ENCODE measurements around the gene CSF3. TPM values are rescaled to one million over a fixed set of nuclear protein-coding genes. Genes with fewer than 3 reads are reported as not detected.

Gene CSF3
- total and polyA plus RNA-seq, 2 donors (not counting 1 experiment from before 2014, with no cell fraction given), result 0.09 TPM; not detected in 1

DNA sequence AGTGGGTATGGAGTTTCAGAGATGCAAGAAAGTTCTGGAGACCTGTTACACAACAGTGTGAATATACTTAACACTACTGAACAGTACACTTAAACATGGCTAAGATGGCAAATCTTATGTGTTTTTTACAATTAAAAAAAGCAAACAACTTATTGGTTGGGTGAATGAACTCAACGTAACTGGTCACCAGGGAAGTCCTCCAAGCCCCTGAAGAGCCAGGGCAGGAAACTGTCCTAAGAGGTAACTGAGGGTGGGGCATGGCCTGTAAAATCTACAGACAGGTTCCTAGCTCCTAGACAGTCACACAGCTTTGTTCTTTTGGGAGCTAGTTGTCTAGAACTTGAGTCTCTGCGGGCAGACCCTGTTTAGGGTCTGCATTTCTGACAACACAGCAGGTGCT is 10.3 kb downstream of the CSF3 start:
- H3K4me1 ChIP-seq (ENCODE audit: control insufficient read depth in 2 of 2, insufficient read depth in 2 of 2, low read length in 2 of 2), result peaks cover 0 to 5% of the 10 kb centered on the region in 2 donors
- no peak overlapping the region for H3K27ac ChIP-seq (ENCODE audit: low read length in 2 of 2)
- TF ChIP-seq EZH2 (IDR thresholded peaks at IDR 0.05; ENCODE audit: borderline replicate concordance, insufficient read depth, low read depth, low read length, poor library complexity, severe bottlenecking), result no peak
- TF ChIP-seq, protein P1, sequence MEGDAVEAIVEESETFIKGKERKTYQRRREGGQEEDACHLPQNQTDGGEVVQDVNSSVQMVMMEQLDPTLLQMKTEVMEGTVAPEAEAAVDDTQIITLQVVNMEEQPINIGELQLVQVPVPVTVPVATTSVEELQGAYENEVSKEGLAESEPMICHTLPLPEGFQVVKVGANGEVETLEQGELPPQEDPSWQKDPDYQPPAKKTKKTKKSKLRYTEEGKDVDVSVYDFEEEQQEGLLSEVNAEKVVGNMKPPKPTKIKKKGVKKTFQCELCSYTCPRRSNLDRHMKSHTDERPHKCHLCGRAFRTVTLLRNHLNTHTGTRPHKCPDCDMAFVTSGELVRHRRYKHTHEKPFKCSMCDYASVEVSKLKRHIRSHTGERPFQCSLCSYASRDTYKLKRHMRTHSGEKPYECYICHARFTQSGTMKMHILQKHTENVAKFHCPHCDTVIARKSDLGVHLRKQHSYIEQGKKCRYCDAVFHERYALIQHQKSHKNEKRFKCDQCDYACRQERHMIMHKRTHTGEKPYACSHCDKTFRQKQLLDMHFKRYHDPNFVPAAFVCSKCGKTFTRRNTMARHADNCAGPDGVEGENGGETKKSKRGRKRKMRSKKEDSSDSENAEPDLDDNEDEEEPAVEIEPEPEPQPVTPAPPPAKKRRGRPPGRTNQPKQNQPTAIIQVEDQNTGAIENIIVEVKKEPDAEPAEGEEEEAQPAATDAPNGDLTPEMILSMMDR (IDR thresholded peaks at IDR 0.05), result no peak
- ATAC-seq (ENCODE audit: low read depth) (no peak), DNase-seq (no peak)
- 94% methylated on average over 2 of the region's 2 CpGs for WGBS (ENCODE audit: insufficient coverage)
- Mint-ChIP-seq H3K4me1 (peaks cover 4% of the 10 kb centered on the region), H3K27ac (no peak overlapping the region), H3K9me3 (ENCODE audit: insufficient read depth) (no peaks in the 10 kb centered on the region), H3K27me3 (no peaks in the 10 kb centered on the region), H3K4me3 (no peak overlapping the region)
- no peak overlapping the region for H3K4me3 ChIP-seq (ENCODE audit: control extremely low read depth in 1 of 5, extremely low read depth in 1 of 5, insufficient read depth in 1 of 5, low read depth in 2 of 5, low read length in 4 of 5)
- H3K27me3 ChIP-seq (replicated peaks in 1 of 4; ENCODE audit: control extremely low read depth in 1 of 4, control insufficient read depth in 3 of 4, insufficient read depth in 4 of 4, low read length in 3 of 4), result no peaks in the 10 kb centered on the region
- ChIA-PET POLR2A (interaction anchor here (0.5 kb wide), 1 partner anchor 156 kb away, joined by 8 read pairs; no protein-coding TSS in a partner anchor), CTCF (interaction anchor here (0.7 to 5.9 kb wide), 14 partner anchors 12 to 403 kb away, joined by 3 to 55 read pairs (median 4); partner anchors contain the start of genes CSF3 and MED24)
- H3K9me3 ChIP-seq (ENCODE audit: control extremely low read depth in 1 of 3, control insufficient read depth in 2 of 3, insufficient read depth in 1 of 3, low read length in 2 of 3), result no peaks in the 10 kb centered on the region
- H3K4me2 ChIP-seq (replicated peaks; ENCODE audit: low read depth, low read length, poor library complexity, severe bottlenecking), result no peak overlapping the region
- no peaks in the 10 kb centered on the region for H3K79me2 ChIP-seq (ENCODE audit: control insufficient read depth, insufficient read depth, low read length)
- no peaks in the 10 kb centered on the region for H4K20me1 ChIP-seq (ENCODE audit: control insufficient read depth, insufficient read depth, low read length, poor library complexity, severe bottlenecking)
- H3K36me3 ChIP-seq (replicated peaks in 1 of 2; ENCODE audit: control extremely low read depth in 1 of 2, control insufficient read depth in 1 of 2, extremely low read depth in 1 of 2, insufficient read depth in 2 of 2, low read length in 1 of 2), result peaks cover 0 to 70% of the 10 kb centered on the region in 2 experiments
- no peak overlapping the region for H3K9ac ChIP-seq (ENCODE audit: low read length)
- H2AFZ ChIP-seq (ENCODE audit: insufficient read depth, low read depth, low read length, poor library complexity, severe bottlenecking), result no peak overlapping the region
- intact Hi-C loops (cut with micrococcal nuclease), result no loop called here

DNA sequence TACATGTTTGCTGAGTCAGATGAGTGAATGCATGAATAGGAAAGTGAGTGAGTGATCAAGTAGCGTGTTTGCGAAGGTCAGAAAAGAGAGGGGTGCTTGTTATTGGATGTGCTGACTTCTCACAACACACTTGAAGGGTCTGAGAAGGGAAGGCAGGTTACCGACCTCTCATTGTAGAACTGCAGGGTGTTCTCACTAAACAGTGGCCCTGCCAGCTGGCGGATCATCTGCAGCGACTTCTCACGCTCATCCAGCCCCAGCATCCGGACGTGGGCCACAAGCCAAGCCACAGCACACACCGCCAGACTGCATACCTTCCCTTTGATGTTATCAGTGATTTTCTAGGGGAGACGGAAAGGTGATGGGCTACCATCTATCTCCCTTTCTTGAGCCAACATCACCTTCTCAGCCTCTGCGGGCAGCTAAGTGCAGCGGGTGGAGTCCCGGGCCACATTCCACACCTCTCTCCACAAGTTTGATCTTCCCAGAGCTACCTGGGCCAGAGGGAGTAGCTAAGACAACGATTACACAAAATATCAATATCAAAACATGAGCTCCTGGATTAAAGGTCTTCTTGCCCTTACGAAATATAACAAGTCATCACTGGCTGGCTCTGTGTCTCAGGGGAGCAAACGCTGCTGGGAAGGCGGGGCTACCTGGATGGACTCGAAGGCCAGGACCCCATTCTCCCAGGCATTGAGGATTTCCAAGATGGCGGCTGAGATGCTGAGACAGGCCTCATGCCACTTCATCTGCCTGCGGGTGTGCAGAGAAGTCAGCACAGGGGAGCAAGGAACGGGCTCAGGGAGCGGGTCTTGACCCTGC is 11.0 kb downstream of the CSF3 start:
- Mint-ChIP-seq H3K27ac (no peak overlapping the region), H3K27me3 (no peaks in the 10 kb centered on the region), H3K4me3 (no peak overlapping the region), H3K4me1 (peaks cover 4% of the 10 kb centered on the region), H3K9me3 (ENCODE audit: insufficient read depth) (no peaks in the 10 kb centered on the region)
- intact Hi-C loops (cut with micrococcal nuclease), result no loop called here
- no peaks in the 10 kb centered on the region for H4K20me1 ChIP-seq (ENCODE audit: control insufficient read depth, insufficient read depth, low read length, poor library complexity, severe bottlenecking)
- no peak overlapping the region for H2AFZ ChIP-seq (ENCODE audit: insufficient read depth, low read depth, low read length, poor library complexity, severe bottlenecking)
- no peaks in the 10 kb centered on the region for H3K9me3 ChIP-seq (ENCODE audit: control extremely low read depth in 1 of 3, control insufficient read depth in 2 of 3, insufficient read depth in 1 of 3, low read length in 2 of 3)
- H3K9ac ChIP-seq (ENCODE audit: low read length), result no peak overlapping the region
- no peaks in the 10 kb centered on the region for H3K27me3 ChIP-seq (replicated peaks in 1 of 4; ENCODE audit: control extremely low read depth in 1 of 4, control insufficient read depth in 3 of 4, insufficient read depth in 4 of 4, low read length in 3 of 4)
- POLR2A ChIA-PET, result interaction anchor here (0.5 kb wide), 1 partner anchor 156 kb away, joined by 8 read pairs; no protein-coding TSS in a partner anchor
- no peak overlapping the region for H3K4me2 ChIP-seq (replicated peaks; ENCODE audit: low read depth, low read length, poor library complexity, severe bottlenecking)
- H3K4me1 ChIP-seq (ENCODE audit: control insufficient read depth in 2 of 2, insufficient read depth in 2 of 2, low read length in 2 of 2), result peaks cover 0 to 5% of the 10 kb centered on the region in 2 donors
- ATAC-seq (ENCODE audit: low read depth) (no peak), DNase-seq (no peak)
- H3K79me2 ChIP-seq (ENCODE audit: control insufficient read depth, insufficient read depth, low read length), result no peaks in the 10 kb centered on the region
- CTCF ChIA-PET, result interaction anchor here (0.6 to 5.9 kb wide), 19 partner anchors 11 to 478 kb away, joined by 3 to 55 read pairs (median 4); partner anchors contain the start of genes CSF3 and MED24
- WGBS (ENCODE audit: insufficient coverage), result 98% methylated on average over 19 of the region's 22 CpGs
- no peak overlapping the region for H3K4me3 ChIP-seq (ENCODE audit: control extremely low read depth in 1 of 5, extremely low read depth in 1 of 5, insufficient read depth in 1 of 5, low read depth in 2 of 5, low read length in 4 of 5)
- TF ChIP-seq EZH2 (IDR thresholded peaks at IDR 0.05; ENCODE audit: borderline replicate concordance, insufficient read depth, low read depth, low read length, poor library complexity, severe bottlenecking), result no peak
- TF ChIP-seq, protein P1 (IDR thresholded peaks at IDR 0.05), result no peak
- H3K27ac ChIP-seq (ENCODE audit: low read length in 2 of 2), result no peak overlapping the region
- H3K36me3 ChIP-seq (replicated peaks in 1 of 2; ENCODE audit: control extremely low read depth in 1 of 2, control insufficient read depth in 1 of 2, extremely low read depth in 1 of 2, insufficient read depth in 2 of 2, low read length in 1 of 2), result peaks cover 0 to 73% of the 10 kb centered on the region in 2 experiments

Measured in B cell (primary cell).